PC-3 (cell line): ENCODE results near the gene SLCO2A1. TPM values are rescaled to one million over a fixed set of nuclear protein-coding genes. Genes with fewer than 3 reads are reported as not detected.

Experiments used
- ATAC-seq: fragments of 200-7000 bp; cut with Tn5 transposase; 2 replicates; pipeline ENCODE4 v1.9.1; 2020; ENCODE audit warnings: mild to moderate bottlenecking, moderate library complexity
- BruUV-seq: library from RNA; stranded (reverse); fragments of 400-500 nt; replicated peaks from 2 replicates; lab custom pipeline; 2021; lab: Mats Ljungman, UMichigan
- CTCF ChIA-PET: fragments of 300-600 bp; sonication (Branson Sonifier 250); formaldehyde crosslinking; loops from one replicate; lab custom pipeline; 2022; ENCODE audit warnings: antibody characterized with exemption; lab: Charles Lee
- POLR2A ChIA-PET: fragments of 300-600 bp; sonication (Branson Sonifier 250); formaldehyde crosslinking; loops from one replicate; lab custom pipeline; 2022; ENCODE audit warnings: antibody characterized with exemption; ENCODE audit not compliant: unreplicated experiment; lab: Charles Lee
- DNase-seq: peaks from one replicate; pipeline ENCODE4 v3.0.0-alpha.2; 2015
- H2AFZ ChIP-seq: fragments of 300-600 bp; sonication (generic); 2 replicates; pipeline ENCODE4 v1.6.0; 2016; ENCODE audit warnings: antibody characterized with exemption, low read length
- H3F3A ChIP-seq: fragments of 300-600 bp; sonication (generic); one replicate; pipeline ENCODE4 v1.6.0; 2017; ENCODE audit warnings: antibody characterized with exemption, low read length, control low read depth, mild to moderate bottlenecking; ENCODE audit not compliant: unreplicated experiment
- H3K27ac ChIP-seq: fragments of 300-600 bp; sonication (generic); 2 replicates; pipeline ENCODE4 v1.5.1; 2016; ENCODE audit warnings: mild to moderate bottlenecking, low read length
- H3K27me3 ChIP-seq: fragments of 300-600 bp; sonication (generic); 2 replicates; pipeline ENCODE4 v1.6.1; 2016; ENCODE audit warnings: low read length, mixed read lengths
- H3K36me3 ChIP-seq: fragments of 300-600 bp; sonication (generic); 2 replicates; pipeline ENCODE4 v1.6.1; 2016; ENCODE audit warnings: low read depth, mixed run types, low read length, mixed read lengths
- H3K4me1 ChIP-seq: fragments of 300-600 bp; sonication (generic); 2 replicates; pipeline ENCODE4 v1.5.1; 2016; ENCODE audit warnings: low read length; ENCODE audit not compliant: insufficient read depth
- H3K4me2 ChIP-seq: fragments of 300-600 bp; sonication (generic); 2 replicates; pipeline ENCODE4 v1.6.0; 2016; ENCODE audit warnings: low read length
- H3K4me3 ChIP-seq: fragments of 300-600 bp; sonication (generic); 2 replicates; pipeline ENCODE4 v1.5.1; 2016; ENCODE audit warnings: mild to moderate bottlenecking, low read length, mixed read lengths
- H3K79me2 ChIP-seq: fragments of 300-600 bp; sonication (generic); 2 replicates; pipeline ENCODE4 v1.6.1; 2017; ENCODE audit warnings: low read length, mixed read lengths
- H3K9ac ChIP-seq: fragments of 300-600 bp; sonication (generic); 2 replicates; pipeline ENCODE4 v1.6.0; 2016; ENCODE audit warnings: mild to moderate bottlenecking, low read length
- H3K9me2 ChIP-seq: fragments of 300-600 bp; sonication (generic); replicated peaks from 2 replicates; pipeline ENCODE4 v1.6.1; 2016; ENCODE audit warnings: mixed run types, low read length, mixed read lengths
- H3K9me3 ChIP-seq: fragments of 300-600 bp; sonication (generic); 2 replicates; pipeline ENCODE4 v1.6.1; 2016; ENCODE audit warnings: low read length, mixed read lengths
- H4K20me1 ChIP-seq: fragments of 300-600 bp; sonication (generic); 2 replicates; pipeline ENCODE4 v1.6.1; 2016; ENCODE audit warnings: low read length, mixed read lengths
- CTCF ChIP-seq: fragments of 300-600 bp; sonication (generic); conservative IDR thresholded peaks from 2 replicates; pipeline ENCODE4 v1.5.1; 2017; ENCODE audit warnings: antibody characterized with exemption, low read depth, mild to moderate bottlenecking, low read length
- EZH2 ChIP-seq: fragments of 300-600 bp; sonication (generic); IDR thresholded peaks from one replicate; pipeline ENCODE4 v1.6.1; 2017; ENCODE audit warnings: antibody characterized with exemption, mild to moderate bottlenecking, low read length; ENCODE audit not compliant: unreplicated experiment
- EZH2phosphoT487 ChIP-seq: fragments of 300-600 bp; sonication (generic); IDR thresholded peaks from 2 replicates; pipeline ENCODE4 v1.6.1; 2018; ENCODE audit warnings: mild to moderate bottlenecking, antibody characterized with exemption, low read length, borderline replicate concordance
- intact Hi-C: fragments of 100-400 bp; cut with micrococcal nuclease; formaldehyde crosslinking; loops from 2 replicates; pipeline ENCODE4 v1.9.0; 2023
- total RNA-seq: library from RNA; depleted of rRNA; stranded (reverse); fragments of >200 nt; gene quantifications from 2 replicates; pipeline ENCODE4 v1.2.3, GENCODE V29; 2014

SLCO2A1 gene
- total RNA-seq, 1 experiment from 2014 or later: not detected

DNA sequence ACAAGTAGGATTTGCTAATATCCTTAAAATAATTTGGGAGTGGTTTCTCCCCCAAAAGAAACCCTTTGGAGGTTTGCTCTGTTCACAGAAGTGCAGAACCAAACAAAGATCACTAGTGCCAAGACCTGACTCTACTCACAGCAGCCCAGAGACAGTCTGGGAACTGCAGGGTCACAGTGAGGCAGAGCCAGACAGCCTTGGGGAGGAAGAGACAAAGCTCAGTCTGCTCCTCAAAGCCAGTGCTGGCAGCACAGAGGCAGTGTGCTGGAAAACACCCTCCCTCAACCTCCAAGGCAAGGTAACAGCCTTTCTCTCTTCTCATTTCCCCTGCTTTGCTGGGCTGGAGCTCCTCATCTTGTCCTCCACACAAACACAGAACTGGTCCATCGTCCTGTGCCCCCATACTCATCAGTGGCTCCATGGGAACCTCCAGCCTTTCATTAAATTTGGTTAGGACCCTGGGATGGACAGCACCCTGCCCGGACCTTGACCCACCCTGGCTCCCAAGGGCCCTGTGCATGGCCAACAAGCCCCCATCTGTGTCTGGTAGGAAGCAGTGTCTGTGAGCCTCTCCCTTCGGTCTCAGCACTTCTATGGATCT, 146.6 kb downstream of the SLCO2A1 start:
- no peaks in the 10 kb centered on the region for H3F3A ChIP-seq
- POLR2A ChIA-PET: no interaction called here
- no peaks in the 10 kb centered on the region for H3K79me2 ChIP-seq
- H3K36me3 ChIP-seq: no peaks in the 10 kb centered on the region
- intact Hi-C loops: no loop called here
- H3K27ac ChIP-seq: no peak overlapping the region
- no peak overlapping the region for H3K4me2 ChIP-seq
- BruUV-seq: no TSS peak
- TF ChIP-seq EZH2phosphoT487: no peak
- TF ChIP-seq EZH2: no peak
- no peak for TF ChIP-seq CTCF
- ATAC-seq (no peak), DNase-seq (no peak)
- H3K4me1 ChIP-seq: no peaks in the 10 kb centered on the region
- no peak overlapping the region for H3K4me3 ChIP-seq
- no peaks in the 10 kb centered on the region for H3K9me2 ChIP-seq
- CTCF ChIA-PET: no interaction called here
- no peaks in the 10 kb centered on the region for H3K9me3 ChIP-seq
- no peaks in the 10 kb centered on the region for H4K20me1 ChIP-seq
- H2AFZ ChIP-seq: no peak overlapping the region
- H3K9ac ChIP-seq: no peak overlapping the region
- H3K27me3 ChIP-seq: no peaks in the 10 kb centered on the region

DNA sequence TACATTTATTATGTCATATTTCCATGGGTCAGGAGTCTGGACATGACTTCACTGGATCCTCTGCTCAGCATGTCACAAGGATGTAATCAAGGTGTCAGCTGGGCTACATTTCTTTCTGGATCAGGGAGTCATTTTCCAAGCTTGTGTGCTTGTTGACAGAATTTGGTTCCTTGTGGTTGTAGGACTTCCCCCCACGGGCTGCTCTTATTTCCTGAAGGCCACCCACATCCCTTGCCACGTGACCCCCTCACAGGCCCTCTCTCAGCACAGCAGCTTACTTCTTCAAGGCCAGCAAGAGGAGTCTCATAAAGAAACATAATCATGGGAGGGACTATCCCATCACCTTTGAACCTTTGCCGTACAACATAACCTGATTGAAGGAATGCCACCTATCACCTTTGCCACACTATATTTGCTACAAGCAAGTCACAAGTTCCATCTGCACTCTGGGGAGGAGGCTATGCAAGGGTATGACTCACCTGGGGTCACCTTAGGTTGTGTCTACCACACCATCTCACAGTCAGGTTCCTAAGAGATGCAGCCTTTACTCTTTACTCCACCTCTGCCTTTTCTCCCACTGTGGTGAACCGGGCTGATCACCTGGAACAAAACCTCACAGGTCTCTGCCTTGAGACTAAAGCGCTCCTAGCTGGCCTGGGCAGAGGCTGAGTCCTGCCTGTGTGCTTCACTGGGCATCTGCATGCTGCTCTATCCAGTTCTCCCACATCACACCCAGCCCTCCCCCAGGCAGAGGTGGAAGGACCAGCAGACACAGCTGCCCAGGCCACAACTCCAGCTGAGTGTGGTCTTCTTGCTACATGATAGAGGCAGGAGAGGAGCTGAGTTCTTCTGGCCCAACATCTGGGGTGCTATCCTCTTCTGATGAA, 147.5 kb downstream of the SLCO2A1 start:
- no peak overlapping the region for H3K27ac ChIP-seq
- BruUV-seq: no TSS peak
- no peak for TF ChIP-seq EZH2phosphoT487
- no peak for TF ChIP-seq CTCF
- no peak for TF ChIP-seq EZH2
- ATAC-seq: no peak
- no peak overlapping the region for H2AFZ ChIP-seq
- no peak overlapping the region for H3K4me3 ChIP-seq
- H3K9ac ChIP-seq: no peak overlapping the region
- DNase-seq: peak; percentile 8
- no peaks in the 10 kb centered on the region for H3K9me3 ChIP-seq
- intact Hi-C loops: no loop called here
- H3K4me1 ChIP-seq: no peaks in the 10 kb centered on the region
- CTCF ChIA-PET: no interaction called here
- H3K79me2 ChIP-seq: no peaks in the 10 kb centered on the region
- no peaks in the 10 kb centered on the region for H3F3A ChIP-seq
- H3K9me2 ChIP-seq: no peaks in the 10 kb centered on the region
- no peaks in the 10 kb centered on the region for H4K20me1 ChIP-seq
- no peaks in the 10 kb centered on the region for H3K27me3 ChIP-seq
- POLR2A ChIA-PET: no interaction called here
- H3K36me3 ChIP-seq: no peaks in the 10 kb centered on the region
- no peak overlapping the region for H3K4me2 ChIP-seq

- Histone ChIP-seq H3K27me3 (no peaks in the 10 kb centered on the region), H3K9me3 (no peaks in the 10 kb centered on the region), H2AFZ (no peak overlapping the region), H3K9me2 (no peaks in the 10 kb centered on the region), H3K36me3 (no peaks in the 10 kb centered on the region), H3F3A (no peaks in the 10 kb centered on the region), H3K4me2 (no peak overlapping the region), H3K79me2 (no peaks in the 10 kb centered on the region), H3K4me1 (no peaks in the 10 kb centered on the region), H3K27ac (no peak overlapping the region), H3K4me3 (no peak overlapping the region), H3K9ac (no peak overlapping the region), H4K20me1 (no peaks in the 10 kb centered on the region)
- no TSS peak for BruUV-seq
- intact Hi-C loops: no loop called here
- no peak for TF ChIP-seq CTCF
- ChIA-PET CTCF (no interaction called here), POLR2A (no interaction called here)
- ATAC-seq: no peak
- DNase-seq: no peak
These were observed 148.2 kb downstream of the SLCO2A1 start for GRCh38 chr3:133881492-133881891.
